ENCODE data around the gene PTMA. TPM values are rescaled to one million over a fixed set of nuclear protein-coding genes. Genes with fewer than 3 reads are reported as not detected.
A peak's percentile ranks its signal among the peaks of the same experiment; 100 is the strongest.

The PTMA gene
- total RNA-seq, 1 experiment from 2014 or later, result 2,752 TPM

GRCh38 chr2:231672617-231673347 is 35.5 kb upstream of the PTMA start (continued):
- peak in 2 of 3 experiments; percentile 61 to 68; a peak in 4 of 6 replicates for TF ChIP-seq CTCF (IDR thresholded peaks at IDR 0.05 in 2 of 3, conservative IDR thresholded peaks at IDR 0.05 in 1 of 3; ENCODE audit: borderline replicate concordance in 1 of 3, insufficient read depth in 1 of 3, low read depth in 2 of 3, low read length in 2 of 3)

- Histone ChIP-seq H3K27ac (ENCODE audit: low read depth, low read length) (peak overlapping the region; percentile 93), H3K4me1 (ENCODE audit: control insufficient read depth in 1 of 2, insufficient read depth in 2 of 2, low read length in 2 of 2) (peaks cover 50 to 79% of the 10 kb centered on the region in 2 experiments), H2AFZ (ENCODE audit: low read depth, low read length, poor library complexity, severe bottlenecking) (peak overlapping the region; percentile 52), H3K36me3 (ENCODE audit: control insufficient read depth in 1 of 2, insufficient read depth in 2 of 2, low read length in 2 of 2) (no peaks in the 10 kb centered on the region), H3K4me2 (ENCODE audit: low read length) (peak overlapping the region; percentile 85), H3K9me3 (ENCODE audit: control insufficient read depth in 1 of 2, insufficient read depth in 1 of 2, low read depth in 1 of 2, low read length in 2 of 2) (no peaks in the 10 kb centered on the region), H3K9me2 (ENCODE audit: insufficient read depth) (no peaks in the 10 kb centered on the region), H3K27me3 (ENCODE audit: insufficient read depth, low read length) (no peaks in the 10 kb centered on the region), H3K9ac (ENCODE audit: low read length) (peak overlapping the region; percentile 88), H4K20me1 (ENCODE audit: insufficient read depth) (no peaks in the 10 kb centered on the region), H3K4me3 (replicated peaks in 1 of 2; ENCODE audit: low read depth in 1 of 2, low read length in 2 of 2) (peak overlapping the region; percentile 48 to 63), H3K79me2 (ENCODE audit: insufficient read depth, low read length) (no peaks in the 10 kb centered on the region)
- RAD21 ChIA-PET (ENCODE audit: low non-redundant PET in 1 of 2, low total read pairs in 2 of 2, uncharacterized antibody in 2 of 2, unreplicated experiment in 2 of 2), result interaction anchor here (0.7 to 1.8 kb wide), 8 partner anchors 9 to 110 kb away, joined by 3 to 11 read pairs (median 4); partner anchors contain the start of gene PDE6D (in 1 of the 2)
- ATAC-seq (peak; percentile 74), DNase-seq (ENCODE audit: low read depth, low spot score) (peak; percentile 84)
- BruUV-seq (replicated peaks), result no TSS peak
- CTCF ChIA-PET, result interaction anchor here (0.7 to 7.8 kb wide), 23 partner anchors 8 to 110 kb away, joined by 3 to 185 read pairs (median 5); partner anchors contain the start of gene PTMA
- POLR2A ChIA-PET, result interaction anchor here (0.6 to 7.4 kb wide), 17 partner anchors 8 to 209 kb away, joined by 3 to 97 read pairs (median 9); partner anchors contain the start of genes NCL and PTMA
- intact Hi-C loops (cut with micrococcal nuclease), result loop anchor here (1.0 to 2.0 kb wide), 2 partner anchors 61 to 111 kb away; no protein-coding TSS in a partner anchor
- TF ChIP-seq FOSL1 (IDR thresholded peaks at IDR 0.05; ENCODE audit: low read depth), result no peak
- peak; percentile 64 for TF ChIP-seq POLR2A (IDR thresholded peaks at IDR 0.05; ENCODE audit: borderline replicate concordance, extremely low read depth, insufficient read depth, insufficient read length)
- TF ChIP-seq RAD21 (IDR thresholded peaks at IDR 0.05; ENCODE audit: low read depth), result no peak
- no peak for TF ChIP-seq SIN3A (IDR thresholded peaks at IDR 0.05; ENCODE audit: low read depth)
- no peak for TF ChIP-seq ZNF274 (IDR thresholded peaks at IDR 0.05; ENCODE audit: low read depth, low read length)
- TF ChIP-seq ZFX (IDR thresholded peaks at IDR 0.05), result no peak
- TF ChIP-seq MAX (IDR thresholded peaks at IDR 0.05), result no peak
- TF ChIP-seq ATF3 (IDR thresholded peaks at IDR 0.05), result no peak
- no peak for TF ChIP-seq ZBTB33 (IDR thresholded peaks at IDR 0.05; ENCODE audit: extremely low read depth, insufficient replicate concordance, low read length)
- peak; percentile 96 for TF ChIP-seq POLR2AphosphoS5 (IDR thresholded peaks at IDR 0.05; ENCODE audit: low read depth, low read length)
- no peak for TF ChIP-seq SRF (IDR thresholded peaks at IDR 0.05; ENCODE audit: low read depth)
- no peak for TF ChIP-seq SP1 (IDR thresholded peaks at IDR 0.05; ENCODE audit: low read depth)
- TF ChIP-seq TCF7L2 (IDR thresholded peaks at IDR 0.05; ENCODE audit: borderline replicate concordance, extremely low read depth, insufficient read depth, insufficient read length), result no peak
- no peak for TF ChIP-seq CEBPB (IDR thresholded peaks at IDR 0.05; ENCODE audit: low read depth)
- TF ChIP-seq REST (IDR thresholded peaks at IDR 0.05; ENCODE audit: low read depth), result no peak
Observed at GRCh38 chr2:231673348-231673770, 35.0 kb upstream of the PTMA start.
